Large intestine (tissue), 3 donors: ENCODE measurements around the gene HPF1. TPM values are rescaled to one million over a fixed set of nuclear protein-coding genes. Genes with fewer than 3 reads are reported as not detected.
"Not testable (repeated sequence)": the region's sequence is repeated elsewhere in the genome, so short reads cannot be mapped to it uniquely, and the experiment has no call there.

Experiments used
- DNase-seq, 2 donors: peaks; one replicate each; pipeline versions ENCODE4 v3.0.0 to v3.0.0-alpha.2; 2013
- H3K27ac ChIP-seq: one replicate; pipeline ENCODE4 v1.5.1; 2013; ENCODE audit warnings: low read length
- H3K27me3 ChIP-seq: 2 replicates; pipeline ENCODE4 v1.6.1; 2013; ENCODE audit warnings: low read length; ENCODE audit not compliant: control insufficient read depth, insufficient read depth
- H3K36me3 ChIP-seq: 2 replicates; pipeline ENCODE4 v1.6.1; 2013; ENCODE audit warnings: low read length; ENCODE audit not compliant: control insufficient read depth, insufficient read depth
- H3K4me1 ChIP-seq: one replicate; pipeline ENCODE4 v1.6.1; 2013; ENCODE audit warnings: low read length; ENCODE audit not compliant: control insufficient read depth, insufficient read depth
- H3K4me3 ChIP-seq: one replicate; pipeline ENCODE4 v1.5.1; 2013; ENCODE audit warnings: low read length
- H3K9me3 ChIP-seq: one replicate; pipeline ENCODE4 v1.6.1; 2013; ENCODE audit warnings: mild to moderate bottlenecking, low read depth, low read length, moderate library complexity; ENCODE audit not compliant: control insufficient read depth
- WGBS: methylation state at CpG from one replicate; pipeline ENCODE4 v1.1.5; 2013; ENCODE audit warnings: low lambda C conversion rate; ENCODE audit not compliant: insufficient coverage; 5-methylcytosine and 5-hydroxymethylcytosine counted together
- polyA plus RNA-seq: library from polyadenylated mRNA; unstranded; fragments of 120-200 nt; gene quantifications from one replicate; pipeline ENCODE4 v1.2.1, GENCODE V29; 2013

The HPF1 gene
- polyA plus RNA-seq, 1 donor = 25.4 TPM

GRCh38 chr4:169774466-169775445 lies 17.0 kb upstream of the HPF1 start:
- Histone ChIP-seq H3K27me3 (peaks cover 22% of the 10 kb centered on the region), H3K9me3 (peaks cover 3% of the 10 kb centered on the region), H3K4me3 (peak overlapping the region; percentile 35), H3K27ac (no peak overlapping the region), H3K36me3 (no peaks in the 10 kb centered on the region), H3K4me1 (peaks cover 7% of the 10 kb centered on the region)
- peak; percentile 16 to 22 for DNase-seq
- 80% methylated on average over 2 of the region's 58 CpGs for WGBS

GRCh38 chr4:169773889-169774288 lies 16.1 kb upstream of the HPF1 start:
- H3K27me3 ChIP-seq = peaks cover 24% of the 10 kb centered on the region
- no peak overlapping the region for H3K27ac ChIP-seq
- H3K4me1 ChIP-seq = peaks cover 7% of the 10 kb centered on the region
- no peak for DNase-seq
- WGBS = 78% methylated on average over 1 of the region's 7 CpGs
- H3K4me3 ChIP-seq = no peak overlapping the region
- no peaks in the 10 kb centered on the region for H3K36me3 ChIP-seq
- peaks cover 3% of the 10 kb centered on the region for H3K9me3 ChIP-seq

- 100% methylated on average over 1 of the region's 11 CpGs for WGBS
- not testable (repeated sequence) for DNase-seq, H3K4me3 ChIP-seq, H3K36me3 ChIP-seq, H3K27ac ChIP-seq, H3K4me1 ChIP-seq, H3K9me3 ChIP-seq
- H3K27me3 ChIP-seq = peaks cover 25% of the 10 kb centered on the region
Measured at GRCh38 chr4:169771556-169772080, 13.9 kb upstream of the HPF1 start.

- no peak overlapping the region for H3K4me3 ChIP-seq
- H3K4me1 ChIP-seq = peaks cover 7% of the 10 kb centered on the region
- peaks cover 18% of the 10 kb centered on the region for H3K27me3 ChIP-seq
- no peak for DNase-seq
- peaks cover 1% of the 10 kb centered on the region for H3K9me3 ChIP-seq
- no peak overlapping the region for H3K27ac ChIP-seq
- H3K36me3 ChIP-seq = no peaks in the 10 kb centered on the region
Measured at GRCh38 chr4:169770416-169770815, 12.7 kb upstream of the HPF1 start.

- H3K4me1 ChIP-seq = no peaks in the 10 kb centered on the region
- H3K27ac ChIP-seq = no peak overlapping the region
- H3K36me3 ChIP-seq = no peaks in the 10 kb centered on the region
- H3K4me3 ChIP-seq = no peak overlapping the region
- no peaks in the 10 kb centered on the region for H3K9me3 ChIP-seq
- no peak for DNase-seq
- peaks cover 5% of the 10 kb centered on the region for H3K27me3 ChIP-seq
- WGBS = 100% methylated on average over 1 of the region's 3 CpGs
Measured at GRCh38 chr4:169768385-169768784, 10.6 kb upstream of the HPF1 start.

GRCh38 chr4:169766741-169767140 lies 9.0 kb upstream of the HPF1 start:
- H3K4me3 ChIP-seq = no peak overlapping the region
- DNase-seq = no peak
- H3K27ac ChIP-seq = no peak overlapping the region
- no peaks in the 10 kb centered on the region for H3K36me3 ChIP-seq
- H3K27me3 ChIP-seq = peaks cover 5% of the 10 kb centered on the region
- no peaks in the 10 kb centered on the region for H3K4me1 ChIP-seq
- WGBS = 85% methylated on average over 3 of the region's 3 CpGs
- H3K9me3 ChIP-seq = no peaks in the 10 kb centered on the region

GRCh38 chr4:169765835-169766234 lies 8.1 kb upstream of the HPF1 start:
- no peaks in the 10 kb centered on the region for H3K4me1 ChIP-seq
- H3K36me3 ChIP-seq = no peaks in the 10 kb centered on the region
- no CpG with 5 or more reads among the region's 2 CpGs for WGBS
- no peak for DNase-seq
- H3K27ac ChIP-seq = no peak overlapping the region
- H3K4me3 ChIP-seq = no peak overlapping the region
- H3K9me3 ChIP-seq = no peaks in the 10 kb centered on the region
- peaks cover 5% of the 10 kb centered on the region for H3K27me3 ChIP-seq

GRCh38 chr4:169761846-169762245 lies 4.1 kb upstream of the HPF1 start:
- no peaks in the 10 kb centered on the region for H3K27me3 ChIP-seq
- no CpG with 5 or more reads among the region's 4 CpGs for WGBS
- H3K4me3 ChIP-seq = no peak overlapping the region
- peaks cover 2% of the 10 kb centered on the region for H3K9me3 ChIP-seq
- H3K36me3 ChIP-seq = no peaks in the 10 kb centered on the region
- no peak for DNase-seq
- no peaks in the 10 kb centered on the region for H3K4me1 ChIP-seq
- H3K27ac ChIP-seq = no peak overlapping the region

- no peak overlapping the region for H3K4me3 ChIP-seq
- H3K27me3 ChIP-seq = no peaks in the 10 kb centered on the region
- peaks cover 6% of the 10 kb centered on the region for H3K4me1 ChIP-seq
- H3K27ac ChIP-seq = peak overlapping the region; percentile 2
- H3K9me3 ChIP-seq = peaks cover 2% of the 10 kb centered on the region
- peaks cover under 1% of the 10 kb centered on the region for H3K36me3 ChIP-seq
- no peak for DNase-seq
- WGBS = 96% methylated on average over 3 of the region's 11 CpGs
Measured at GRCh38 chr4:169758401-169758962, 738 bp upstream of the HPF1 start.

- peak overlapping the region; percentile 91 for H3K4me3 ChIP-seq
- H3K9me3 ChIP-seq = peaks cover 2% of the 10 kb centered on the region
- WGBS = no CpG with 5 or more reads among the region's 13 CpGs
- DNase-seq = no peak
- peak overlapping the region; percentile 61 for H3K27ac ChIP-seq
- H3K27me3 ChIP-seq = no peaks in the 10 kb centered on the region
- H3K4me1 ChIP-seq = peaks cover 6% of the 10 kb centered on the region
- H3K36me3 ChIP-seq = peaks cover 4% of the 10 kb centered on the region
Measured at GRCh38 chr4:169756971-169757574, 671 bp downstream of the HPF1 start.
